ENCODE measurements around the gene DCC. TPM values are rescaled to one million over a fixed set of nuclear protein-coding genes. Genes with fewer than 3 reads are reported as not detected.

Gene DCC
- under 0.01 TPM in 1 of 2 replicates, not detected in the other for total RNA-seq

DNA sequence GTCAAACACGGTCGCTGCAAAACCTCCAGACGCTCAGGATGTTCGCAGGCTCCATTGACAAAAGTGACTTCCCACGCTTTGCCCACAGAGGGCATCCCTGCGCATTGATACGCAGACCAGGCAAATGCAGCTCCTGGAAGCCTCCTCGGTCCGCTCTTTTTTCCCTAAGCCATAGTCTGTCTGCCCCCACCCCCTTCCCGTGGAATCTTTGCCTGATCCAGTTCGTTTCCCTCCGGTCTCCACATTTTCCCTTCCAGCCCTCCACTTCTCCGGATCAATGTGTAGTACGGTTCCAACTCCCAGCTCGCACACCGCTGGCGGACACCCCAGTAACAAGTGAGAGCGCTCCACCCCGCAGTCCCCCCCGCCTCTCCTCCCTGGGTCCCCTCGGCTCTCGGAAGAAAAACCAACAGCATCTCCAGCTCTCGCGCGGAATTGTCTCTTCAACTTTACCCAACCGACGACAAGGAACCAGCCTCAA is at the start of gene DCC:
Gene DCC, plus strand, starts transcription at position 307 of the 481 bp plus-strand sequence. CDS start 591 bp downstream, outside the sequence.

All from tracheal epithelial cell (primary cell).